Inflammatory macrophage (primary cell): ENCODE measurements around the gene APOE.
A peak's percentile ranks its signal among the peaks of the same experiment; 100 is the strongest.
"Not testable (repeated sequence)": the region's sequence is repeated elsewhere in the genome, so short reads cannot be mapped to it uniquely, and the experiment has no call there.

Experiments used
- DNase-seq, 2 donors: peaks; one replicate each; pipeline ENCODE4 v3.0.0-alpha.2; 2020 to 2022

Gene APOE

DNA sequence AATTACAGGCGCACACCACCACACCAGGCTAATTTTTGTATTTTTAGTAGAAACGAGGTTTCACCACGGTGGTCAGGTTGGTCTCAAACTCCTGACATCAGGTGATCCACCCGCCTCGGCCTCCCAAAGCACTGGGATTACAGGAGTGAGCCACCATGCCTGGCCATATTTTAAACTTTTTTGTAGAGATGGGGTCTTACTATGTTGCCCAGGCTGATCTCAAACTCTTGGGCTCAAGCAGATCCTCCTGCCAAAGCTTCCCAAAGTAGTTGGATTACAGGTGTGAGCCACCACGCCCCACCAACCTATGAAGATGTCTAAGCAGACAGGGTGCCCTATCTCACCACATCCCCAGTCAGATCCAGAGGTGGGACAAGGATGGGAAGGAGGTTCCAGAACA lies 6.3 kb downstream of the APOE start:
- DNase-seq, result not testable (repeated sequence)

DNA sequence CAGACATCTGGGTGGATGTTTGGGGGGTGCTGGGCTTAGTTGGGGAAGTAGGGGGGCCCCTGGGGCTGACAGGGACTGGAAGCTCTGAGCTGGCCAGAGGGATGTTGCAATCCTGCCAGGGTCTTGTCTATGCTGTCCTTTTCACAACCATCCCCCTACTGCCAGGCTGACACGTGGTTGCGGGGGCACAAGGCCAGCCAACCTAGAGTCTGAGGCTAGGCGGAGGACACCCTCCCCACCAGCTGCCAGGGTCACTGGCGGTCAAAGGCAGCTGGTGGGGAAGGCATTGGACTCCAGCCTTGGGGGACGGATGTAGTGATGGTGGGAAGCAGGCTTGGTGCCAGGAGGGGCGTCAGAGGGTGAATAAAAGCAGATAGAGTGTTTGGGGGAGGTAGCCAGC lies 7.3 kb downstream of the APOE start:
- peak; percentile 81 to 84 for DNase-seq

GRCh38 chr19:44913512-44914432 lies 8.2 kb downstream of the APOE start:
- peak in 1 of 2 donors; percentile 22 for DNase-seq

DNA sequence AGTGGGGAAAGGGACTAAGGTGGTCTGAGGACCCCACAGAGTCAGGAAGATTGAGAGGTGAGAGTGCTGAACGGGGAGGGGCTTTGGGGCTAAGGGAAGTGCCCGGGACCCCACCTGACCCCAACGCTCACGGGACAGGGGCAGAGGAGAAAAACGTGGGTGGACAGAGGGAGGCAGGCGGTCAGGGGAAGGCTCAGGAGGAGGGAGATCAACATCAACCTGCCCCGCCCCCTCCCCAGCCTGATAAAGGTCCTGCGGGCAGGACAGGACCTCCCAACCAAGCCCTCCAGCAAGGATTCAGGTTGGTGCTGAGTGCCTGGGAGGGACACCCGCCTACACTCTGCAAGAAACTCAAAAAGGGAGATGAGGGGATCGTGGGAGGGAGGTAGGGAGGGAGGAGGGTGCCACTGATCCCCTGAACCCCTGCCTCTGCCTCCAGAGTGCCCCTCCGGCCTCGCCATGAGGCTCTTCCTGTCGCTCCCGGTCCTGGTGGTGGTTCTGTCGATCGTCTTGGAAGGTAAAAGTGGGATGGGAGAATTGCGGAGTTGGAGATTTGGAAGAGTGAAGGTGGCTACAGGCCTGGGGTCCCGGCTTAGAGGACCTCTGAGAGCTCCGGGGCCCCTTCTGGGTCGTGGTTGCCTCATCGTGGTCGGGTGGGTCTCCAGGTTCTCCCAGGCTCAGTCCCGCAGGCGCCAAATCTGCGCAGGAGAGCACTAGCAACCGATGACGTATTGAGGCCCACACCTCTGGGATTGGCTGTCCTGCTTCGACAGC lies 9.0 kb downstream of the APOE start, which contains the start of gene APOC1:
TSS of gene APOC1 (plus strand) at position 176 of the 774 bp plus-strand sequence. CDS start at position 460, 284 bp downstream.
- peak; percentile 83 to 86 for DNase-seq

- peak in 1 of 2 donors; percentile 49 for DNase-seq
Measured at GRCh38 chr19:44924243-44924725, 18.7 kb downstream of the APOE start.

GRCh38 chr19:44925114-44925891 lies 19.7 kb downstream of the APOE start:
- peak; percentile 90 to 94 for DNase-seq

DNA sequence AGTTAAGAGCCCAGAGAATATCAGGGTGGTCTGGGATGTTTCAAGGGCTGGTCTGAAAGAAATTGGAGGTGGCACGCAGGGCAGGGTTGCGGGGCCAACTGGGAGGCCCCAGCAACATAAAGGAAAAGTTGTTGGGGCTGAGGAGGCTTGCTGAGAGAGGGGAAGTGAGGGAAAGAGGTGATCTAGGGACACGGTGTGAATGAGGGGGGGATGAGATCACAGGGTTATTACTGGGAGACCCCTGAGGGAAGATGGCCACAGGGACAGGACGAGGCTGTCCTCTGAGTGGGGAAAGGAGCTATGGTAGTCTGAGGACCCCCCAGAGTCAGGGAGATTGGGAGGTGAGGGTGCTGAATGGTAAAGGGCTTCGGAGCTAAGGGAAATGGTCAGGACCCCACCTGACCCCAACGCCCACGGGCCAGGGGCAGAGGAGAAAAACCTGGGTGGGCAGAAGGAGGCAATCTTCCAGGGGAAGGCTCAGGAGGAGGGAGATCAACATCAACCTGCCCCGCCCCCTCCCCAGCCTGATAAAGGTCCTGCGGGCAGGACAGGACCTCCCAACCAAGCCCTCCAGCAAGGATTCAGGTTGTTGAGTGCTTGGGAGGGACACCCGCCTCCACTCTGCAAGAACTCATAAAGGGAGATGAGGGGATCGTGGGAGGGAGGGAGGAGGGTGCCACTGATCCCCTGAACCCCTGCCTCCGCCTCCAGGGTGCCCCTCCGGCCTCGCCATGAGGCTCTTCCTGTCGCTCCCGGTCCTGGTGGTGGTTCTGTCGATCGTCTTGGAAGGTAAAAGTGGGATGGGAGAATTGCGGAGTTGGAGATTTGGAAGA lies 20.9 kb downstream of the APOE start:
- DNase-seq, result not testable (repeated sequence)

DNA sequence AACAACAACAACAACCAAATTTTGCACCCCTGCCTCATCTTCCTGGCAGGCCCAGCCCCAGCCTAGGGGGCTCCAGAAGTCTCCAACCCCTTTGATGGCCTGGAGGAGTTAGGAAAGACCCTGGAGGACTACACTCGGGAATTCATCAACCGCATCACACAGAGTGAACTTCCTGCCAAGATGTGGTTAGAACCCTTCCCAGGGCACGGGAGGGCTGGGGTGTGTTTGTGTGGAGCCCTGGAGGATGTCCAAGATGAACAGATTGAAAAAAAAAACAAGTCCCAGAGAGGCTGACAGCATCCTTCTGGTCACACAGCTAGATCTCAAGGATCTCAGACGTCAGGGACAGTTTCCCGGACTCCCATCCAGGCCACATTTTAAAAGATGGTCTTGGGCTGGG lies 22.1 kb downstream of the APOE start:
- no peak for DNase-seq

GRCh38 chr19:44930088-44930487 lies 24.5 kb downstream of the APOE start:
- no peak for DNase-seq

GRCh38 chr19:44931541-44931940 lies 25.9 kb downstream of the APOE start:
- no peak for DNase-seq

GRCh38 chr19:44939668-44940067 lies 34.1 kb downstream of the APOE start:
- peak; percentile 22 to 49 for DNase-seq

DNA sequence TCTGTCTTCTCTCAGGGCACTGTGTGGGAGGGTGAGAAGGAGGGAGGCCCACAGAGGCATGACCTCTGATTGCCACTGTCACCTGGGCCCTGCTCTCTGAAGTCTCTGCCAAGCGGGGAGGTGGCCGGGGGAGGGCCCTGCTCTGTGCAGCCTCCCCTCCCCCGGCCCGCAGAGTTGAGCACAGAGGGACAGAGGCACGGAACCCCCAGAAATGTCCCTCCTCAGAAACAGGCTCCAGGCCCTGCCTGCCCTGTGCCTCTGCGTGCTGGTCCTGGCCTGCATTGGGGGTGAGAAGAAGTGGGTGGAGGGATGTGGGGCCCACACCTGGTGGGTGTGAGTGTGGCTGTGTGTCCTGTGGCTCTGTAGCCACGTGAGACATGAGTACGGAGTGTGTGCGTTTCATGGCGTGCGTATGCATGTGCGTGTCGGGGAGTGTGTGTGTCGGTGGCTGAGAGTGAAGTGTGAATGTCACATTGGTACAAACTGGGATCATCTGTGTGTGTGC lies 36.5 kb downstream of the APOE start, which contains the start of gene APOC4:
TSS of gene APOC4 (plus strand) at position 171 of the 505 bp plus-strand sequence. CDS start at position 212, 41 bp downstream.
- DNase-seq, result no peak

- peak; percentile 98 to 99 for DNase-seq
Measured at GRCh38 chr19:44943801-44944249, 38.2 kb downstream of the APOE start.

- peak; percentile 33 to 71 for DNase-seq
Measured at GRCh38 chr19:44947041-44947581, 41.5 kb downstream of the APOE start.

DNA sequence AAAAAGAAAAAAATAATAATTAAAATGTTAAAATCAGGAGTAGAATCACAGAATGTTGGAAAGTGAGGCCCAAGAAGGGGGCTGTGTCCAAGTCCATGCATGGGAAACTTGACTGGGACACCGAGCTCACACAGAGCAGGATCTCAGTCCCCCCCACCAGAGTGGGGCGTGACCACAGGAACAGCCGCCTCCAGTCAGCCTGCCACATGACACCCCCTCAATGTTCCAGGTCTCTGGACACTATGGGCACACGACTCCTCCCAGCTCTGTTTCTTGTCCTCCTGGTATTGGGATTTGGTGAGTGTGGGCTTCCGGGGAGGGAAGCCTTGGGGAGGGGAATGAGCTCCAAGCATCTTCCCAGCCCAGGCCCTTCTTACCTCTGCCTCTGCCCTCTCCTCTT lies 42.6 kb downstream of the APOE start:
- DNase-seq, result peak in 1 of 2 donors; percentile 36

GRCh38 chr19:44948763-44949374 lies 43.3 kb downstream of the APOE start:
- DNase-seq, result no peak

- DNase-seq, result no peak
Measured at GRCh38 chr19:44949550-44949949, 44.0 kb downstream of the APOE start.

DNA sequence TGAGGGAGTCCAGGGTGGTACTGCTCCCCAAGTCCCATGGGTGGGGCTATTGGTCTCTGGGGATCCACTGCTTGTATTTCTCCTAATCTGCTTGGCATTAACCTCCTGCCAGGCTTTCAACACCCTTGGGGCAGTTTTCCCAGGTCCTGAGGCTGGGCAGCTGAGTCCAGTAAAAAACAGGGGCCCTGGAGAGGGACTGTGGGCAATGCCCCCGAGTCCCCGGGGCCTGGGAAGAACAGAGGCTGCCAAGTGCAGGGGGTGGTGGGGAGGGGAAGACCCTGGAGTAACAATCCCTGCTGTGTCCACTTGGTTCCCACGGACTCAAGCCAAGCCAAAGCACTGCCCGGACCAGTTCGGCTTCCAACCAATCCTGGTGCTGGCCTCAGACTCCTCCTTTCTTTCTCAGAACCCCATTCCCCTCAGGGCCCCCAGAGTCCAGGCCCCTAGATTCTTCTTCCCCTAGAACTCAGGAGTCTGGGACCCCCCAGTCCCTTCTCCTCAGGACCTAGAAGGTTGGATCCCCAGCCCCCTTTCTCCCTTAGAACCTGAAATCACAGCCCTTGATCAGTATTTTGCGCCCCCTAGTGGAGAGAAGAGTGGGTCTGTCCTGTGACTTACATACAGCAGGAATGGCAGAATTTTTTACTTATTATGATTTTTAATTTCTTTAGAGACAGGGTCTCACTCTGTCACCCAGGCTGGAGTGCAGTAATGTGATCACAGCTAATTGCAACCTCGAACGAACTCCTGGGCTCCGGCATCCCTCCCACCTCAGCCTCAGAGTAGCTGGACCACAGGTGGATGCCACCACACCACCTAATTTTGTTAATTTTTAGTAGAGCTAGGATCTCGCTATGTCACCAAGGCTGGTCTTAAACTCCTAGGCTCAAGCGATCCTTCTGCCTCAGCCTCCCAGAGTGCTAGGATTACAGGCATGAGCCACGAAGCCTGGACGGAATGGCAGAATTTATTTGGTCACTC lies 45.9 kb downstream of the APOE start:
- peak; percentile 74 to 81 for DNase-seq

DNA sequence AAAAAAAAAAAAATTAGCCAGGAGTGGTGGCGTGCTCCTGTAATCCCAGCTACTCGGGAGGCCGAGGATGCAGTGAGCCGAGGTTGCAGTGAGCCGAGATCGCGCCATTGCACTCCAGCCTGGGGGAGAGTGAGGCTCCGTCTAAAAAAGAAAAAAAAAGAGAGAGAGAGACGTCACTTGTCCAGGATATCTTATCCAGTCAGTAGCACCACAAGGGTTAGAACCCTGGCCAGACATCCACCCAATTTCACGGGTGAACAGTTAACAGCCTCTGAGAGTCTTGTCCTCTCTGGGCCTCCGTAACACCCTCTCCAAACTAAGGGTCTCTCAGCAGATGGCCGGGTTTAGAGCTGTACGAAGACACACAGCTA lies 48.7 kb downstream of the APOE start:
- no peak for DNase-seq
